Measurements from ENCODE around the gene DPYD.

Gene DPYD

GRCh38 chr1:97680894-97681293 lies 239.9 kb downstream of the DPYD start:
- no peak for DNase-seq

GRCh38 chr1:97680470-97680869 lies 240.4 kb downstream of the DPYD start:
- DNase-seq = no peak

- no peak for DNase-seq
Observed at GRCh38 chr1:97677702-97678101, 243.1 kb downstream of the DPYD start.

GRCh38 chr1:97674517-97674916 lies 246.3 kb downstream of the DPYD start:
- no peak for DNase-seq

DNA sequence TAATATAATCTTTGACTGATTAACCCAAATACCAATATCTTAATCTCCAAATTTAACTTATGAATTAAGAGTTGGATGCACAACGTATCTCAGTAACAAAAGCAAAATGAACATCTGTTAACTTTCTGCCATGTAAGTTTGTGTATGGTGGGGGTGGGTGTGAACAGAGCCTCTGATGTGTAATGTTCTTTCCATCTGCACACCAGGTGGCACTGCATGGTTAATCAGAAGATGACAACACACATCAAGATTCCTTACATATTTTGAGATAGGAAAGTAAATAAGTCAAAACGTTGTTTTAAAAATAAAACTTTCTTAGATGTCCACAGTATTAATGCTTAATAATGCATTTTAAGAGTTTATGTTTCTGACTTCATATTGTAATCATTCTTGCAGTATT lies 251.9 kb downstream of the DPYD start:
- DNase-seq = no peak

GRCh38 chr1:97660431-97661105 lies 260.3 kb downstream of the DPYD start:
- DNase-seq = no peak

- DNase-seq = no peak
Observed at GRCh38 chr1:97654876-97655585, 265.8 kb downstream of the DPYD start.

- no peak for DNase-seq
Observed at GRCh38 chr1:97651250-97651649, 269.6 kb downstream of the DPYD start.

DNA sequence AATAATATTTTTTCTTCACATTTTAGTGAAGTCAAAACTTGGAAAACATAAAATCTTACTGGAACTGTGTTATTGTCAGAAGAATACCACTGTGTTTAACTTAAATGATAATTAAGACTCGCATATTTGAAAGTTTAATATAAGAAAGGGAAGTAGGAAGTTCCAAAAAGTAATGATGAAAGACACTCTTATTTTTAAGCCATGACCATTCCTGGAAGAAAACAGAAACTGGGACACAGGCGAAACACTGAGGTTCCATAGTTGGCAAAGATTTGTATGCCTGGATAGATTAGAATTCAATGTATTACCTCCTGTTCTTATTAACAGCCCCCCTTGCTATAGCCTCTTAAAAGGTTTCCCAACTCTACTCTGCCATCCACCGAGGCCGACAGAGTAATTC lies 271.2 kb downstream of the DPYD start:
- no peak for DNase-seq

- DNase-seq = no peak
Observed at GRCh38 chr1:97647776-97648175, 273.1 kb downstream of the DPYD start.

GRCh38 chr1:97646071-97646470 lies 274.8 kb downstream of the DPYD start:
- no peak for DNase-seq

GRCh38 chr1:97640677-97641076 lies 280.2 kb downstream of the DPYD start:
- no peak for DNase-seq

DNA sequence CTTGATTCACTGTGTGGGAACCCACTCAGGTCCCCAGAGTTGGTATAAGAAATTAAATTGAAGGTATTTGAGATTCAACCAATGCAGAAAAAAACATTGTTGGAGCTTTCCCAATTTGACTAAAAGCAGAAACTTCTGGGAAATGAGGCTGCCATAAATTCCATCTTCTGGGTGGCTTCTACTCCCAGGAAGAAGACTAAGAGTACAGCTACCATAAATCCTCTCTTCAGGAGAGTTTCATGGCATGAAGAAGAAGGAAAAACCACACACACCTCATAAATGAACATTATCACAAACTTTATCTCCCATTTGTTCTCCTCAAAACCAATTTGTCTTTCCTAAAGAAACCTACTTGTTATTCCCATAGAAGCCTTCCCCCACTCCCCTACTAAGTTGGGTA lies 283.9 kb downstream of the DPYD start:
- no peak for DNase-seq

DNA sequence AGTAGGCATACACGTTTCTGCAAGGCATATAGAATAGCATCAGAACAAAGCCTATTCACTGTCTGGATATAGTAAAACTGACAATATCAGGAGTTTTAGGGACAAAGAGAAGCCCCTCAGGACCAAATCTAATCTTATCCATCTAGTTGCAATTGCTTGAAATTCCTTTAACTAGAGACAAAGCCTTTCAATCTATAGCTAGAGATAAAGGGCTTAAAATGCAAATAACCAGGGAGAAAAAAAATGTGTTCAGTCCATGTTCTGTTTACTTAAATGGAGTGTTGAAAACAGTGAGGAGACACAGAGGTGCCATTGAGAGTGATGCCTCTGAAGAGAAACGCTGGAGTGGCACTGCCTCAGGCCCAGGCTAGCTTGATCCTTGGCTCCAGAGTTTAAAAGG lies 286.1 kb downstream of the DPYD start:
- no peak for DNase-seq

DNA sequence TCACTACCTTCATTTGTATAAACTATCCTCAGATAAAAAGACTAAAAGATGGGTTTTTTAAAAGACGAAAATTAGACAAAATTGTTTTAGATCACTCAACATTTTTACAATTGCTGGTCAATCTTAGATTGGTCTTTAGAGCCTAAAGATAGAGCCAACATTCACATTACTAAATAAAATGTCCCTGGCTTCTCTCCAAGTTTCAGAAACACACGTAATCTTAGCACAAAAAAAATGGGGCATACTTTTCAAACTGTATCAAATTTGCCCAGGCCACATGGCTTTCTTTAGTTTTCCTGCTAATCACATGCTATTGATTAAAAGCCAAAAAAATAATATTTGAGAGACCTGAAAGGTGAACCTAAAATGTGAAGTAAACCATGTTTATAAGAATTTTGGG lies 288.1 kb downstream of the DPYD start:
- no peak for DNase-seq

- DNase-seq = no peak
Observed at GRCh38 chr1:97632075-97632474, 288.8 kb downstream of the DPYD start.

- no peak for DNase-seq
Observed at GRCh38 chr1:97630948-97631347, 289.9 kb downstream of the DPYD start.

DNA sequence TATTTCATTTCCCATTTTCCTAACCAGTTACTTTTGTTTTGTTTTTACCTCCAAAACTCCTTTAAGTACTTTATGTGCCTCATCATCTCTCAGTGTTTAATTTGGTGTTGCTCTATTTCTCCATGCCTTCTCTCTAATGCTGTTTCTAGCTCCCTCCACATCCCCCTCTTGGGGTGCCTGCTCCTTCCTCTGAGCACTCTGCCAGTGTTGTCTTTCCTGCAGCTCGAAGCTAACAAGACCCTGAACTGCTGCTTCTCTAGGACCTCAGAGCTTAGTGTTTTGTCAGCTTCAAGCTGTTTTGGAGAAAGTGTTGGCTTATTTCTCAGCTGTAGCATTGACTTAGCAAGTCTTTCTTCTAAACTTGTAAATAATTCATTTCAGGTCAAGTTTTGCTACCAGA lies 290.6 kb downstream of the DPYD start:
- no peak for DNase-seq

GRCh38 chr1:97623220-97623619 lies 297.6 kb downstream of the DPYD start:
- no peak for DNase-seq

- DNase-seq = no peak
Observed at GRCh38 chr1:97621955-97622354, 298.9 kb downstream of the DPYD start.

DNA sequence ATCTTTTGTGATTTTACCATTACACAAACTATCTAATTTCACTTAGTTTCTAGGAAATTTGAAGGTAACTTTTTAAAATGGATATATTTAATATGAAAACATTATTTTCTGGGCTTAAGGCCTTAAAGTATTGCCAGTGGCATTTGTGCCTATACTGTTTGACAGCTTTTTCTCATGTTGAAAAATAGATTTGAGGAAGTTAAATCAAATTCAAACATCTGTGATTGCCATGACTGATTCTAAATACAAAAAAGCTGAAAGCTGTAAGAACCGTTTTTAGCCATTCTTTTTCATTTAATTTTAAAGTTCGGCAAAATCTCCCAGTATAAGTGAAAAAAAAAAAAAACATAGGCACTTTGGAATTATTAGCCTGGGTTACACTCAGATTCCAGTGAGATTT lies 301.1 kb downstream of the DPYD start:
- DNase-seq = no peak

GRCh38 chr1:97610748-97611147 lies 310.1 kb downstream of the DPYD start:
- no peak for DNase-seq

- no peak for DNase-seq
Observed at GRCh38 chr1:97610102-97610501, 310.7 kb downstream of the DPYD start.

- DNase-seq = no peak
Observed at GRCh38 chr1:97608272-97608671, 312.6 kb downstream of the DPYD start.

DNA sequence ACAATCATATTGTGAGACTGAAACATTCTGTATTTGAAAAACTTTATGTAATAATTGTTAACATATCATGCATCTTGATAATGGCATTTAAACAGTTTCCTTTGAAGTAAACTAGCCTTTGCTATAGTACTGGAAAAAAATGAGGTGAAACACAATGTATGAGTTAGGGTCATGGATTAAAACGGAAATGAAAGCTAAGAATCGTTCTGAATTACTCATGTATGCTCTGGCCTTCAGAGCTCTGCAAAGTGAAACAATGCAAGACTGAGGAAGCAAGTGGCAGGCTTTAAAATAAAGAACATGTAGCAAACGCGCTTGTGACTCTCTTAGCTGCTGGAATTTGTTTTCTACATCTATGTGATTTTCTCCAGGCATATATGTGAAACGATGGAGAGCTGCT lies 317.1 kb downstream of the DPYD start:
- no peak for DNase-seq
